ENCODE data around the gene ZNF611. TPM values are rescaled to one million over a fixed set of nuclear protein-coding genes. Genes with fewer than 3 reads are reported as not detected.
"Not testable (repeated sequence)": the region's sequence is repeated elsewhere in the genome, so short reads cannot be mapped to it uniquely, and the experiment has no call there.

Gene ZNF611
- polyA plus RNA-seq, 1 donor (not counting 4 experiments of a cell fraction or from before 2014, with no cell fraction given) = 2.9 TPM

GRCh38 chr19:52703917-52704316, 30.9 kb downstream of the ZNF611 start:
- dilution Hi-C loops (cut with MboI; ENCODE audit: extremely low pct_ligation_motif_present, low sequenced_read_pairs) = no loop called here
- peaks cover 4% of the 10 kb centered on the region in 2 experiments for H3K36me3 ChIP-seq (ENCODE audit: control insufficient read depth in 2 of 2, extremely low read depth in 1 of 2, insufficient read depth in 2 of 2, low read length in 2 of 2)
- no peaks in the 10 kb centered on the region for H3K27me3 ChIP-seq (ENCODE audit: control insufficient read depth, extremely low read depth, insufficient read depth, low read length)
- H3K9me3 ChIP-seq (ENCODE audit: control insufficient read depth, low read depth, low read length) = peaks cover 10% of the 10 kb centered on the region
- no peak overlapping the region for H2AFZ ChIP-seq (ENCODE audit: control insufficient read depth, low read length)
- no peaks in the 10 kb centered on the region for H3K4me1 ChIP-seq (ENCODE audit: control insufficient read depth, extremely low read depth, insufficient read depth, low read length)
- H4K20me1 ChIP-seq (ENCODE audit: control insufficient read depth, extremely low read depth, insufficient read depth, low read length) = no peaks in the 10 kb centered on the region
- H3K9ac ChIP-seq (ENCODE audit: control insufficient read depth, extremely low read depth, insufficient read depth, low read length) = no peak overlapping the region
- H3K4me3 ChIP-seq (ENCODE audit: control insufficient read depth in 2 of 3, extremely low read depth in 1 of 3, insufficient read depth in 2 of 3, low read depth in 1 of 3, low read length in 3 of 3) = no peak overlapping the region
- no peaks in the 10 kb centered on the region for H3K9me1 ChIP-seq (ENCODE audit: control insufficient read depth, extremely low read depth, insufficient read depth, low read length)
- TF ChIP-seq EZH2 (IDR thresholded peaks at IDR 0.05; ENCODE audit: low read length) (no peak), CTCF (optimal IDR thresholded peaks at IDR 0.05 in 1 of 3, IDR thresholded peaks at IDR 0.05 in 1 of 3, conservative IDR thresholded peaks at IDR 0.05 in 1 of 3; ENCODE audit: extremely low read depth in 1 of 3, insufficient read depth in 2 of 3, low read length in 3 of 3) (no peak)
- FAIRE-seq (no peak), DNase-seq (ENCODE audit: low read depth, low spot score) (no peak)
- H3K4me2 ChIP-seq (ENCODE audit: control insufficient read depth, extremely low read depth, insufficient read depth, low read depth, low read length) = no peak overlapping the region
- H3K27ac ChIP-seq (ENCODE audit: control insufficient read depth, insufficient read depth, low read length) = no peak overlapping the region
- H3K79me2 ChIP-seq (ENCODE audit: control insufficient read depth, insufficient read depth, low read length) = no peaks in the 10 kb centered on the region

- TF ChIP-seq EZH2 (IDR thresholded peaks at IDR 0.05; ENCODE audit: low read length) = no peak
- no peak for TF ChIP-seq CTCF (optimal IDR thresholded peaks at IDR 0.05 in 1 of 3, IDR thresholded peaks at IDR 0.05 in 1 of 3, conservative IDR thresholded peaks at IDR 0.05 in 1 of 3; ENCODE audit: extremely low read depth in 1 of 3, insufficient read depth in 2 of 3, low read length in 3 of 3)
- no peaks in the 10 kb centered on the region for H3K9me1 ChIP-seq (ENCODE audit: control insufficient read depth, extremely low read depth, insufficient read depth, low read length)
- no peak overlapping the region for H3K4me2 ChIP-seq (ENCODE audit: control insufficient read depth, extremely low read depth, insufficient read depth, low read depth, low read length)
- H3K4me1 ChIP-seq (ENCODE audit: control insufficient read depth, extremely low read depth, insufficient read depth, low read length) = no peaks in the 10 kb centered on the region
- H3K27me3 ChIP-seq (ENCODE audit: control insufficient read depth, extremely low read depth, insufficient read depth, low read length) = no peaks in the 10 kb centered on the region
- no peaks in the 10 kb centered on the region for H4K20me1 ChIP-seq (ENCODE audit: control insufficient read depth, extremely low read depth, insufficient read depth, low read length)
- no peak overlapping the region for H3K4me3 ChIP-seq (ENCODE audit: control insufficient read depth in 2 of 3, extremely low read depth in 1 of 3, insufficient read depth in 2 of 3, low read depth in 1 of 3, low read length in 3 of 3)
- peaks cover 0 to 3% of the 10 kb centered on the region in 2 experiments for H3K36me3 ChIP-seq (ENCODE audit: control insufficient read depth in 2 of 2, extremely low read depth in 1 of 2, insufficient read depth in 2 of 2, low read length in 2 of 2)
- peaks cover 4% of the 10 kb centered on the region for H3K9me3 ChIP-seq (ENCODE audit: control insufficient read depth, low read depth, low read length)
- no peaks in the 10 kb centered on the region for H3K79me2 ChIP-seq (ENCODE audit: control insufficient read depth, insufficient read depth, low read length)
- dilution Hi-C loops (cut with MboI; ENCODE audit: extremely low pct_ligation_motif_present, low sequenced_read_pairs) = no loop called here
- FAIRE-seq (no peak), DNase-seq (ENCODE audit: low read depth, low spot score) (no peak)
- H3K9ac ChIP-seq (ENCODE audit: control insufficient read depth, extremely low read depth, insufficient read depth, low read length) = no peak overlapping the region
- no peak overlapping the region for H2AFZ ChIP-seq (ENCODE audit: control insufficient read depth, low read length)
- H3K27ac ChIP-seq (ENCODE audit: control insufficient read depth, insufficient read depth, low read length) = no peak overlapping the region
Measured at GRCh38 chr19:52700673-52701072, 34.2 kb downstream of the ZNF611 start.

GRCh38 chr19:52699555-52699954, 35.3 kb downstream of the ZNF611 start:
- DNase-seq (ENCODE audit: low read depth, low spot score); FAIRE-seq; dilution Hi-C loops (cut with MboI; ENCODE audit: extremely low pct_ligation_motif_present, low sequenced_read_pairs): not testable (repeated sequence)

More at GRCh38 chr19:52699555-52699954, 35.3 kb downstream of the ZNF611 start:
- H3K9me1 ChIP-seq (ENCODE audit: control insufficient read depth, extremely low read depth, insufficient read depth, low read length); H4K20me1 ChIP-seq (ENCODE audit: control insufficient read depth, extremely low read depth, insufficient read depth, low read length); H3K4me2 ChIP-seq (ENCODE audit: control insufficient read depth, extremely low read depth, insufficient read depth, low read depth, low read length); H2AFZ ChIP-seq (ENCODE audit: control insufficient read depth, low read length); H3K79me2 ChIP-seq (ENCODE audit: control insufficient read depth, insufficient read depth, low read length); H3K4me1 ChIP-seq (ENCODE audit: control insufficient read depth, extremely low read depth, insufficient read depth, low read length); H3K27ac ChIP-seq (ENCODE audit: control insufficient read depth, insufficient read depth, low read length); H3K27me3 ChIP-seq (ENCODE audit: control insufficient read depth, extremely low read depth, insufficient read depth, low read length); H3K4me3 ChIP-seq (ENCODE audit: control insufficient read depth in 2 of 3, extremely low read depth in 1 of 3, insufficient read depth in 2 of 3, low read depth in 1 of 3, low read length in 3 of 3); H3K9me3 ChIP-seq (ENCODE audit: control insufficient read depth, low read depth, low read length); H3K9ac ChIP-seq (ENCODE audit: control insufficient read depth, extremely low read depth, insufficient read depth, low read length); H3K36me3 ChIP-seq (ENCODE audit: control insufficient read depth in 2 of 2, extremely low read depth in 1 of 2, insufficient read depth in 2 of 2, low read length in 2 of 2): not testable (repeated sequence)

All from keratinocyte (primary cell).